CD4-positive, alpha-beta T cell treated with Interleukin-21 for 1 hour (primary cell): Measurements from ENCODE around the gene USP17L21.
"Not testable (repeated sequence)": the region's sequence is repeated elsewhere in the genome, so short reads cannot be mapped to it uniquely, and the experiment has no call there.

Experiments used
- DNase-seq: peaks from one replicate; pipeline ENCODE4 v3.0.0-alpha.2; 2020

The USP17L21 gene

DNA sequence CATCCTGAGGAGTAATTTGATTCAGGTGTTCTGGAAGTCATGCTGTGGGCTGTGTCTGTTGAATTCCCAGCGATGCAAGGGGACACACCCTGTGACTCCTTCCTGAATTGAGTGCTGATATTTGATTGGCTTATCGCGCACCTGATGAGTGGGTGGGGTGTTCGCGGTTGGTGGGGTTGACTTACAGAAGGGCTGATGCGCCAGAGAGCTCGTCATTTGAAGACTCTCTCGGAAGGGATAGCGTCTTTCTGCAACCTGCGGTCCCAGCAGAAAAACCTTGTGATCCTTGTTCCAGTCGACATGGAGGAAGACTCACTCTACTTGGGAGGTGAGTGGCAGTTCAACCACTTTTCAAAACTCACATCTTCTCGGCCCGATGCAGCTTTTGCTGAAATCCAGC lies at the start of gene USP17L21:
USP17L21 (plus strand) TSS at position 301 of the 400 bp plus-strand sequence; CDS start at position 301, 0 bp downstream.
- DNase-seq = not testable (repeated sequence)

GRCh38 chr4:9214701-9215100 lies 48.0 kb upstream of the USP17L21 start:
- not testable (repeated sequence) for DNase-seq

DNA sequence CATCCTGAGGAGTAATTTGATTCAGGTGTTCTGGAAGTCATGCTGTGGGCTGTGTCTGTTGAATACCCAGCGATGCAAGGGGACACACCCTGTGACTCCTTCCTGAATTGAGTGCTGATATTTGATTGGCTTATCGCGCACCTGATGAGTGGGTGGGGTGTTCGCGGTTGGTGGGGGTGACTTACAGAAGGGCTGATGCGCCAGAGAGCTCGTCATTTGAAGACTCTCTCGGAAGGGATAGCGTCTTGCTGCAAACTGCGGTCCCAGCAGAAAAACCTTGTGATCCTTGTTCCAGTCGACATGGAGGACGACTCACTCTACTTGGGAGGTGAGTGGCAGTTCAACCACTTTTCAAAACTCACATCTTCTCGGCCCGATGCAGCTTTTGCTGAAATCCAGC lies 47.6 kb upstream of the USP17L21 start, which contains the start of gene USP17L11:
USP17L11 (plus strand) TSS at position 301 of the 400 bp plus-strand sequence; CDS start at position 301, 0 bp downstream.
- DNase-seq = not testable (repeated sequence)

GRCh38 chr4:9219852-9220251 lies 42.8 kb upstream of the USP17L21 start, which contains the start of gene USP17L12:
Gene USP17L12, plus strand, starts transcription at chr4:9220152. Its CDS starts 0 bp downstream, at chr4:9220152.
- DNase-seq = not testable (repeated sequence)

GRCh38 chr4:9224596-9224995 lies 38.1 kb upstream of the USP17L21 start, which contains the start of gene USP17L13:
Gene USP17L13, plus strand, starts transcription at chr4:9224896. Its CDS starts 0 bp downstream, at chr4:9224896.
- not testable (repeated sequence) for DNase-seq

GRCh38 chr4:9230249-9230648 lies 32.4 kb upstream of the USP17L21 start:
- not testable (repeated sequence) for DNase-seq

DNA sequence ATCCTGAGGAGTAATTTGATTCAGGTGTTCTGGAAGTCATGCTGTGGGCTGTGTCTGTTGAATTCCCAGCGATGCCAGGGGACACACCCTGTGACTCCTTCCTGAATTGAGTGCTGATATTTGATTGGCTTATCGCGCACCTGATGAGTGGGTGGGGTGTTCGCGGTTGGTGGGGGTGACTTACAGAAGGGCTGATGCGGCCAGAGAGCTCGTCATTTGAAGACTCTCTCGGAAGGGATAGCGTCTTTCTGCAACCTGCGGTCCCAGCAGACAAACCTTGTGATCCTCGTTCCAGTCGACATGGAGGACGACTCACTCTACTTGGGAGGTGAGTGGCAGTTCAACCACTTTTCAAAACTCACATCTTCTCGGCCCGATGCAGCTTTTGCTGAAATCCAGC lies 28.6 kb upstream of the USP17L21 start, which contains the start of gene USP17L15:
USP17L15 (plus strand) TSS at position 301 of the 400 bp plus-strand sequence; CDS start at position 301, 0 bp downstream.
- DNase-seq = not testable (repeated sequence)

GRCh38 chr4:9238461-9238860 lies 24.2 kb upstream of the USP17L21 start:
- DNase-seq = not testable (repeated sequence)

- DNase-seq = not testable (repeated sequence)
Observed at GRCh38 chr4:9243579-9243978, 19.1 kb upstream of the USP17L21 start, which contains the start of gene USP17L17. Gene USP17L17, plus strand, starts transcription at chr4:9243879. Its CDS starts 0 bp downstream, at chr4:9243879.

- DNase-seq = not testable (repeated sequence)
Observed at GRCh38 chr4:9247953-9248680, 14.6 kb upstream of the USP17L21 start, which contains the start of gene USP17L18. Gene USP17L18, plus strand, starts transcription at chr4:9248630. Its CDS starts 0 bp downstream, at chr4:9248630.

GRCh38 chr4:9253078-9253477 lies 9.6 kb upstream of the USP17L21 start, which contains the start of gene USP17L19:
Gene USP17L19, plus strand, starts transcription at chr4:9253378. Its CDS starts 0 bp downstream, at chr4:9253378.
- DNase-seq = not testable (repeated sequence)

GRCh38 chr4:9257824-9258223 lies 4.8 kb upstream of the USP17L21 start, which contains the start of gene USP17L20:
Gene USP17L20, plus strand, starts transcription at chr4:9258124. Its CDS starts 0 bp downstream, at chr4:9258124.
- not testable (repeated sequence) for DNase-seq

- DNase-seq = not testable (repeated sequence)
Observed at GRCh38 chr4:9267319-9267718, 4.6 kb downstream of the USP17L21 start, which contains the start of gene USP17L22. Gene USP17L22, plus strand, starts transcription at chr4:9267619. Its CDS starts 0 bp downstream, at chr4:9267619.

DNA sequence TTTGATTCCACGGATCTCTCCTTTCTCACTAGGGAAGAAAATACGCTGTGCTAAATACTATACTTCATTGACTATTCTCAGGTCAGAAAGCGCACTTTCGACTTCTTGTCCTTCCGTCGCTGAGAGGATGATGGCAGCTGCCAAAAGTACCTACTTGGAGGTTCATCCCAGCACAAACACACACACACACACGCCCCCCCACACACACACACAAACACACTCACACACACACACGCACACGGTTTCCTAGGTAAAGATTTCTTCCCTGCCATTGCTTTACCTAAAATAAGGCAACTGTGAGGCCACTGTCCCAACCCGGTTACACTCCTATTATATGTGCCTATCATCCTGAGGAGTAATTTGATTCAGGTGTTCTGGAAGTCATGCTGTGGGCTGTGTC lies 9.0 kb downstream of the USP17L21 start:
- DNase-seq = not testable (repeated sequence)
